ENCODE data around the gene GINS2. TPM values are rescaled to one million over a fixed set of nuclear protein-coding genes. Genes with fewer than 3 reads are reported as not detected.

The GINS2 gene
- total and polyA plus RNA-seq, 7 donors, result 0.93 to 2.0 (median 1.5) TPM

DNA sequence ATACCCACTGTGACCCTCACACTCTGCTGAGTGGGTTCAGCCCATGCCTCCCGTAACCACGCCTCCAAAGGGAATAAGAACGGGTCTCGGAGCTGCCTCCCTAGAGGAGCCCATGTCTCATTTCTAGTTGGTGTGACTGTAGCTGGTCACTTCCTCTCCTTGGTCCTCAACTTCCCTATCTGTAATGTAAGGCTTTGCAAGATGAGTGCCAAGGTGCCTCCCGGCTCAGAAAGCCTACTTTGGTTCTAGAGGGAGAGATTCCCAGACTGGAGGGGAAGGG, 41.4 kb upstream of the GINS2 start:
- peaks cover 0 to 7% (median 0%) of the 10 kb centered on the region in 3 donors for H3K27me3 ChIP-seq (ENCODE audit: insufficient read depth in 3 of 3, low read length in 2 of 3)
- no peak overlapping the region for H3K27ac ChIP-seq
- 80 to 90% (median 87%) methylated on average over 5 of the region's 5 CpGs for WGBS, 3 donors
- H3K9me3 ChIP-seq, result no peaks in the 10 kb centered on the region
- no peaks in the 10 kb centered on the region for H3K36me3 ChIP-seq (ENCODE audit: insufficient read depth in 1 of 2, low read depth in 1 of 2)
- TF ChIP-seq CTCF (IDR thresholded peaks at IDR 0.05), result no peak
- intact Hi-C loops (cut with DNase I), result no loop called here
- ATAC-seq, result peak in 1 of 4 donors; percentile 5
- no peaks in the 10 kb centered on the region for H3K4me1 ChIP-seq
- no peak overlapping the region for H3K4me3 ChIP-seq
- DNase-seq, result no peak

GRCh38 chr16:85729452-85730185, 40.9 kb upstream of the GINS2 start:
- Histone ChIP-seq H3K4me1 (no peaks in the 10 kb centered on the region), H3K27ac (no peak overlapping the region), H3K4me3 (no peak overlapping the region), H3K36me3 (ENCODE audit: insufficient read depth in 1 of 2, low read depth in 1 of 2) (no peaks in the 10 kb centered on the region), H3K9me3 (no peaks in the 10 kb centered on the region), H3K27me3 (ENCODE audit: insufficient read depth in 3 of 3, low read length in 2 of 3) (peaks cover 0 to 7% (median 0%) of the 10 kb centered on the region in 3 donors)
- ATAC-seq (peak in 1 of 4 donors; percentile 12), DNase-seq (no peak)
- intact Hi-C loops (cut with DNase I), result no loop called here
- TF ChIP-seq CTCF (IDR thresholded peaks at IDR 0.05), result no peak
- WGBS, 3 donors, result 45 to 61% (median 60%) methylated on average over 16 of the region's 16 CpGs

DNA sequence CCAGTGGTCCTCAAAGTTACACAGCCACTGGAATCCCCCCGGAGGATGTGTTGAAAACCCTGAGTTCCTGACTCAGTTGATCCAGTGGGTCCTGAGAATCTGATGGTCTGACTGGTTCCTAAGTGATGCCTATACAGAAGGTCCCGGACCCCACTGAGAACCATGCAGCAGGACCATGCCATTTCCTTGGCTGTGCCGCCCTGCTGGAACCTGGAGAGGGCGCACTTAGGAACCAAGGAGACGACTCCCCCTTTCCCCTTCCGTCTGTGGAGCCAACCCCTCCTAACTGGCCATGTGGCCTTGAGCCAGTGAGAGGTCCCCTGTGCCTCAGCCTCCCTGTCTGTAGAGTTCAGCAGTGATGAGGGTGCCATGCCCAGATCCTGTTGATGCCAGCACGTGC, 40.1 kb upstream of the GINS2 start:
- DNase-seq, result no peak
- Histone ChIP-seq H3K27ac (no peak overlapping the region), H3K4me3 (no peak overlapping the region), H3K36me3 (ENCODE audit: insufficient read depth in 1 of 2, low read depth in 1 of 2) (no peaks in the 10 kb centered on the region), H3K27me3 (ENCODE audit: insufficient read depth in 3 of 3, low read length in 2 of 3) (peaks cover 0 to 7% (median 0%) of the 10 kb centered on the region in 3 donors), H3K4me1 (no peaks in the 10 kb centered on the region), H3K9me3 (no peaks in the 10 kb centered on the region)
- no peak for ATAC-seq
- intact Hi-C loops (cut with DNase I), result no loop called here
- WGBS, 3 donors, result 69 to 77% (median 75%) methylated on average over 7 of the region's 7 CpGs
- no peak for TF ChIP-seq CTCF (IDR thresholded peaks at IDR 0.05)

GRCh38 chr16:85724936-85725335, 36.2 kb upstream of the GINS2 start:
- WGBS, 3 donors, result 60 to 68% (median 60%) methylated on average over 12 of the region's 12 CpGs
- Histone ChIP-seq H3K27ac (no peak overlapping the region), H3K9me3 (no peaks in the 10 kb centered on the region), H3K36me3 (ENCODE audit: insufficient read depth in 1 of 2, low read depth in 1 of 2) (no peaks in the 10 kb centered on the region), H3K27me3 (ENCODE audit: insufficient read depth in 3 of 3, low read length in 2 of 3) (peaks cover 0 to 7% (median 0%) of the 10 kb centered on the region in 3 donors), H3K4me3 (no peak overlapping the region), H3K4me1 (peaks cover 19% of the 10 kb centered on the region)
- ATAC-seq (no peak), DNase-seq (no peak)
- intact Hi-C loops (cut with DNase I), result no loop called here
- TF ChIP-seq CTCF (IDR thresholded peaks at IDR 0.05), result no peak

All from psoas muscle (tissue), 8 donors.